Adrenal gland (tissue), 5 donors: ENCODE measurements around the gene MMP17.

Experiments
- CTCF ChIP-seq, 6 experiments: fragments of 450-650 bp in 4 of 6; fragments of 200-600 bp in 2 of 6; sonication (generic) in 1 of 6; IDR thresholded peaks; 1 replicate in 5 of 6; 2 replicates in 1 of 6; pipeline versions ENCODE4 v1.5.1 to v1.8.0; 2016 to 2021; ENCODE audit warnings: antibody characterized with exemption in 6 of 6, mild to moderate bottlenecking in 2 of 6, moderate library complexity in 1 of 6
- POLR2A ChIP-seq, 2 donors: fragments of 450-650 bp; IDR thresholded peaks; one replicate each; pipeline ENCODE4 v1.6.1; 2017; ENCODE audit warnings: antibody characterized with exemption in 2 of 2, mild to moderate bottlenecking in 2 of 2, moderate library complexity in 1 of 2
- donor health status: DM: no; HTN: no; CAD: no.

GRCh38 chr12:131793243-131794022 is 34.8 kb upstream of the MMP17 start:
- TF ChIP-seq CTCF (IDR thresholded peaks at IDR 0.05) (no peak), POLR2A (IDR thresholded peaks at IDR 0.05) (no peak)
